Testis (tissue), 2 donors: Measurements from ENCODE around the gene ERC2.

Source experiments
- CTCF ChIP-seq, 3 experiments: fragments of 450-650 bp in 2 of 3; fragments of 200-600 bp in 1 of 3; sonication (generic) in 1 of 3; IDR thresholded peaks; one replicate each; pipeline ENCODE4 v1.5.1; 2016 to 2019; ENCODE audit warnings: antibody characterized with exemption in 3 of 3, mild to moderate bottlenecking in 2 of 3, moderate library complexity in 1 of 3
- POLR2A ChIP-seq: fragments of 450-650 bp; IDR thresholded peaks from one replicate; pipeline ENCODE4 v1.6.1; 2017; ENCODE audit warnings: antibody characterized with exemption, mild to moderate bottlenecking, moderate library complexity

DNA sequence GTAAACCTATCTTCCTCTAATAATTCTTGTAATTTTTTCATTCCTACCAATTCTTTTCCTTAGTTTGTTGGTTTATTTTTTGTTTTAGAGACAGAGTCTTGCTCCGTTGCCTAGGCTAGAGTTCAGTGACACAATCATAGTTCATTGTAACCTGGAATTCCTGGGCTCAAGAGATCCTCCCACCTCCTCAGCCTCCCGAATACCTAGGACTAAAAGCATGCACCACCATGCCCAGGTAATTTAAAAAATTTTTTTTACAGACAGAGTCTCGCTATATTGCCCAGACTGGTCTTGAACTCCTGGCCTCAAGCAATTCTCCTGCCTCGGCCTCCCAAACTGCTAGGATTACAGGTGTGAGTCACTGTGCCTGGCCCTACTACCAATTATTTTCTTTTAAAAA, 220.2 kb downstream of the ERC2 start:
- TF ChIP-seq CTCF (IDR thresholded peaks at IDR 0.05) (no peak), POLR2A (no peak)
